GM21717 (cell line): ENCODE data around the gene DAP.
"Not testable (repeated sequence)": the region's sequence is repeated elsewhere in the genome, so short reads cannot be mapped to it uniquely, and the experiment has no call there.

Source experiments
- ATAC-seq: cut with Tn5 transposase; IDR thresholded peaks from one replicate; pipeline ENCODE4 v1.9.1; 2021; ENCODE audit warnings: mild to moderate bottlenecking, moderate library complexity; ENCODE audit not compliant: unreplicated experiment

DAP gene

GRCh38 chr5:10674582-10674981, 86.5 kb downstream of the DAP start:
- ATAC-seq, result no peak

DNA sequence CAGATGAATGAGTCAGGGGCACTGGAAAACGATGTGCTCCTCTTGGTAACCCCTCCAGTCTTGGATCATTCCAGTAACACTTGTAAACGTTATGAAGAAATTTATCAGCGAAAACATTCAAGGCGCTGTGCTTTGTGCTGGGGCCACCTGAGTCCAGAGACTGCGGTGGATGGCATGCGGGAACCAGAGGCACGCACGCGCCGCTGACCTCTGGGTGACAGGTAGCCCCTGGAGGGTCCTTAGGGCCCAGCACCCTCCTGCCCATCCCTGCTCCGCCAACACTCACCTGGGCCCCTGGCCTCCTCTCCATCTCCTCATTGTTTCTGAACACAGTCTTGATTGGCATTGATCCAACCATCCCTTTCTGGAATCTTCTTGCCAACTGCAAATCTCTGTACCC, 86.9 kb downstream of the DAP start:
- no peak for ATAC-seq

- ATAC-seq, result no peak
These were observed 87.6 kb downstream of the DAP start for GRCh38 chr5:10673407-10673806.

DNA sequence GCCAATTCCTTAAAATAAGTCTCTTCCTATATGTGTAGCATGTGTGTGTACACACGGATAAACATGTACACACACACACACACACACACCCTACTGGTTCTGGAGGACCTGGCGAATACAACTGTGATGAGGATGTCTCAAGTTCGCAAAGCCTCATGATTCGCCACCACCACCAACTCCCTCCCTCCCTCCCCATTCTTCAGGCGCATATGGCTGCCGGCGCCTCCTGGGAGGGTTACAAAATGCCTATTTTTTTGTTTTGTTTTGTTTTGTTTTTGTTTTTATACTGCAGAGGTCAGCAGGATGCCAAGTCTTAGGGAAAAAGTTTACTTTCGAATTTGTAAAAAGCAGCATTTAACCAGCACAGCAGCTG, 88.0 kb downstream of the DAP start:
- ATAC-seq, result no peak

GRCh38 chr5:10672146-10673016, 88.7 kb downstream of the DAP start:
- no peak for ATAC-seq

- no peak for ATAC-seq
These were observed 89.7 kb downstream of the DAP start for GRCh38 chr5:10671041-10672008.

GRCh38 chr5:10669983-10670382, 91.1 kb downstream of the DAP start:
- no peak for ATAC-seq

GRCh38 chr5:10668697-10669096, 92.3 kb downstream of the DAP start:
- no peak for ATAC-seq

DNA sequence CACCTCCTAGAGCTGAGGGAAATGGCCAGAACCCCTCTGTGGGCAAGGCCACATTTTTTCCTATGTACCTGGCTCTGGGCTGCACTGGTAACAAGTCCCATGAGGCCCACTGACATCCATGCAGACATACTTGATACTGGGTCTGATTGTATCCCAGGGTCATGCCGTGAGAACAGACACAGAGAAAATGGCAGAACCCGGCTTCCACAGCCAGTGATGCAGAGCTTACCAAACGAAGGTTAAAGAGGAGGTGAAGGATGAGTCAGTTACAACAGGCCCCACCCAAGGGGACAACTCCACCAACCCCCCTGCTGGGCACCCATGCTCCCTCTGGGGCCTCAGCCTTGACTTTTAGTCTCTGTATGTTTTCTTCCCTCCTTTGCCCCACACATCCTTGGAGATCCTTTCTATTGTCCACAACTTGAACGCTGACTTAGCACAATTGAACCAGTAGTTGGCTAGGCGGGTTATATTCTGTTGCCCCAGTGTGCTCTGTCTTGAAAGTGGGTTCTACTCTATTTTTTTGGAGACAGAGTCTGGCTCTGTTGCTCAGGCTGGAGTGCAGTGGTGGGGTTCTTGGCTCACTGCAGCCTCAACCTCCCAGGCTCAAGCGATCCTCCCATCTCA, 93.5 kb downstream of the DAP start:
- no peak for ATAC-seq

DNA sequence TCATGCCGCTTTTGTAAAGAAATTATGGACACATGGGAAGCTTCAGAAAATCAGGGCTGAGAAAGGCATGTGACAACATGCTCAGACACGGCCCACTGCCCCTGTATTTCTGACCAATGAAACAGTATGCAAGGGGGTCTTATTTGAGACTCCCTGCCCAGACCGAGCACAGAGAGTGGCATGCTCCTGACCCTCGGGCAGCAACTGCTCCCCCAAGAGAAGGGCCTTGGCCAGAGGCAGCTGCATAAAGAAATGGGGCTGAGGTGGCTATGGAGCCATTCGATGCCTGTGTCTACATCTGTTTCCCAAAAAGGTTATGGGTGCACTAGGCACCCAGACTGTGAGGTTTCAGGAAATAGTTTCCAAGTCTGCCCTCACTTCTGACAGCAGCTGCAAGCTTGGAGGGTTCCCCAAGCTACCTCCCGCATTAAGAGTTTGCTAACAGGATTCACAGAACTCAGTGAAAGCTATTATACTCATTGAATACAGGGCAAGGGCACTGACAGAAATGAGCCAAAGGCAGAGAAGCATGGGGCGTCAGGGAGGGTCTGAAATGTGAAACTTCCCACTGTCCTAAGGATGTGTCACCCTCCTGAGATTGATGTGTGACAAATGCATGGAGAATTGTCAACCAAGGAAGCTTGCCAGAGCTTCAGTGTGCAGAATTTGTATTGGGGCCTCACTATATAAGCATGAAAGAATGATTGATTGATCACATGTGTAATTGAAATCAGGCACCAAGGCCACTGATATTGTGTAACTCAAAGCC, 94.3 kb downstream of the DAP start:
- no peak for ATAC-seq

- no peak for ATAC-seq
These were observed 95.2 kb downstream of the DAP start for GRCh38 chr5:10665799-10666198.

DNA sequence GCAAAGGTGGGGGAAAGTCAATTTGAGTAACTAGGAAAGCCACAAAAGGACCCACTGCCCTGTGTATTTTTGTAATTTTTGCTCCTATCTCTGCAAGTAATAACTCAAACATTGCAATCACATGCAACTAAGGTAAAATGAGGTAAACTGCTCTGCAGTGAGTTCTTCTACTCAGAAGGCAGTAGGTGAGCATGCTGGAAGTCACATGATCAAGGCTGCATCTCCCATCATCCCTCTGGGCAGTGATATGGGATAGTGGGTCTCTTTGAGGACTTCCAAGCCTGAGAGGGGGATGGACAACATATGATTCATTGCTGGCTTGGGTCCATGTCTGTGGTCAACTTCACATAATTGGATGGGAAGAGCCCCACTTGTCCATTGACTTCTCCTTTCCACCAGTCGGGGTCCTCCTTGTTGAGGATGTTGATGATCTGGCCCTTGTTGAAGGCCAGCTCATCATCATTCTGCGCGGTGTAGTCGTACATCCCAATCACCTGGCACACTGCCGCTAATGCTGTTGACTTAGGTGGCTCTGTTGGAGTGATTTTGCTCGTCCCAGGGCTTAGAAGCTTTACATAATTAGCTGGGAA, 96.8 kb downstream of the DAP start:
- not testable (repeated sequence) for ATAC-seq

GRCh38 chr5:10663489-10664179, 97.4 kb downstream of the DAP start:
- ATAC-seq, result no peak

- ATAC-seq, result no peak
These were observed 98.2 kb downstream of the DAP start for GRCh38 chr5:10662661-10663488.

DNA sequence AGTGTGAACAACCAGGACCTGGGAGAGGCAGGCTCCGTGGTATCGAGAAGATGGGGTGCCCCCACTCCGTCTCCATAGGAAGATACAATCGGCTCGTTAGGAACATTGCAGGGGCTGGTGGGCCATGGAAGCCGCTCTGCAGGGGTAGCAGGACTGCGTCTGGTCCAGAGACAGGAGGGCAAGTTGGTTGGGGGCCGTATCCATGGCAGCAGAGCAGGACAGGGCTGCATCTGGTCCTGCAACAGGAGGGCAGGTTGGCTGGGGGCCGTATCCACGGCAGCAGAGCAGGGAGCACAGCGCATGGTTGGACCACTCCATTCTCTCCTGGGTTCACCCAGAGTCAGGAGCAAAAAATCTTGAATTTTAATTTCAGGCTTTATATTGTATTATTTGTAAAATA, 99.0 kb downstream of the DAP start:
- ATAC-seq, result no peak

DNA sequence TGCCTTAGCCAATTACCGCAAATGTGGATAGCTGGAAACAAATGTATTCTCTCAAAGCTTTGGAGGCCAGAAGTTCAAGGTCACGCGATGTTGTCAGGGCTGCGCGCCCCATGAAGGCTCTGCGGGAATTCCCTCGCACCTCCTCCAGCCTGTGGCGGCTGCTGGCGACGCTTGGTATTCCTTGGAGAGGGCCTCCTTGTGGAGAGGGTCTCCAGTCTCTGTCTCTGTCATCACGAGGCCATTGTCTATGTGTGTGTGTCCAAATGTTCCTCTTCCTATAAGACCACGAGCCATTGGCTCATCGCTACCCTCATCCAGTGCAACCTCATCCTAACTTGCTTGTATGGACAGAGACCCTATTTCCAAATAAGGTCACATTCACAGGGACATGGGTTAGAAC, 99.6 kb downstream of the DAP start:
- ATAC-seq, result no peak

DNA sequence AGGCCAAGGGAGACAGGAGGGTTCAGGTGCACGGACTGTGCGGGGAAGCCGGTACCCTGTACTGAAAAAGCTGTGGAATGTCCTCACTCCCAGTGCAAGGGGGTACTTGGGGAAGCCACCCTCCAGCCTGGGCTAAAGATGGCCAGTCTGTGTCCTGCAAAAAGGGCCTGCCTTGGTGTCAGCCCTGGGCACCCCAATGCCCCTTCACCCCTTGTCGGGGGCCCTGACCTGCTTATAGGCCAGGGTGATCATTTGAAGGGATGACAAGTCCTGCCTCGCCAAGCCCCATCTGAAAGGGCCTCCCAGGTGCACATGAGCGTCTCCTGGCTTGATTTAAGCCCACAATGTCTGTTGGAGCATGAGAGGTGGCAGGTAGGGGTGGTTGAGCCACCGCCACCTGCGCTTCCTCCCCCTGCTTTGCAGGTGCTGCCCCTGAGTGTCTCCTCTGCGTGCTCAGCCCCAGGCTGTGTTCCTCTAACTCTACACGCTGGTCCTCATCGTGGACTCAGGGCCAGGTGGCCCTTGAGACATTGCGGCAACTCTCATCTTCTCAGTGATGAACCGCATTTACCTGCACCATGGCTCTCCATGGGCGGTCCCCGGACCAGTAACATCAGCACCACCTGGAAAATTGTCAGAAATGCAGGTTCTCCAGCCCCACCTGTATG, 100.2 kb downstream of the DAP start:
- no peak for ATAC-seq

GRCh38 chr5:10660135-10660534, 100.9 kb downstream of the DAP start:
- ATAC-seq, result no peak
